HG03342 (cell line): Measurements from ENCODE around the gene FAM210B.
"Not testable (repeated sequence)": the region's sequence is repeated elsewhere in the genome, so short reads cannot be mapped to it uniquely, and the experiment has no call there.

ENCODE experiments used
- ATAC-seq: cut with Tn5 transposase; IDR thresholded peaks from one replicate; pipeline ENCODE4 v1.9.1; 2021; ENCODE audit warnings: mild to moderate bottlenecking, moderate library complexity; ENCODE audit not compliant: unreplicated experiment

Gene FAM210B

DNA sequence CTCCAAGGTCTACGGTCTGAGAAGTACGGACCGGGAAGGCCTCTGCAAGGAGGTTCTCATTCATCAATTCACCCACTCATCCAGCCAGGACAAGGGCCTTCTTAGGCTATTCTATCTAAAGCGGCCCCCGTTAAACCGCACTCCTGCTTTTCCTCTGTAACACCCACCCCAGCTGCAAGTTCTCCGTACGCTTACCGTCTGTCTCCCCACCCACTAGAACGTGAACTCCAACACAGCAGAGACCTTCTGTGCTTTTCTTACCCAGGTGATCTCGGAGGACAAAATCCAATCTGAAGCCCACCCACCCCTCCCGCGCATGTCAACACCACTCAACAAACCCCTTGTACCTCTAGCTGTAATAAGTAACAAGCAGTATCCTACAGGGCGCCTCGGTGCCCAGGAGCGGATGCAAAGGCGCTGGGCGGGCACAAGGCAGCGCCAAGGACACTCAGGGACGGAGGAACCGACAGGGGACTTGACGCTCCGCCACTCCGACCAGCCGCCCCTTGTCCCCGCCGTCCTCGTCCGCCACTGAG is 32.9 kb downstream of the FAM210B start:
- ATAC-seq, result peak; percentile 28

GRCh38 chr20:56392132-56392880 is 33.5 kb downstream of the FAM210B start, which contains the start of the genes AURKA and CSTF1:
AURKA (minus strand) TSS chr20:56392215; CDS start chr20:56388197, 4,018 bp downstream.
CSTF1 (plus strand) TSS chr20:56392645; CDS start chr20:56395553, 2,908 bp downstream.
- peak; percentile 92 for ATAC-seq

GRCh38 chr20:56392881-56393482 is 34.2 kb downstream of the FAM210B start:
- no peak for ATAC-seq

DNA sequence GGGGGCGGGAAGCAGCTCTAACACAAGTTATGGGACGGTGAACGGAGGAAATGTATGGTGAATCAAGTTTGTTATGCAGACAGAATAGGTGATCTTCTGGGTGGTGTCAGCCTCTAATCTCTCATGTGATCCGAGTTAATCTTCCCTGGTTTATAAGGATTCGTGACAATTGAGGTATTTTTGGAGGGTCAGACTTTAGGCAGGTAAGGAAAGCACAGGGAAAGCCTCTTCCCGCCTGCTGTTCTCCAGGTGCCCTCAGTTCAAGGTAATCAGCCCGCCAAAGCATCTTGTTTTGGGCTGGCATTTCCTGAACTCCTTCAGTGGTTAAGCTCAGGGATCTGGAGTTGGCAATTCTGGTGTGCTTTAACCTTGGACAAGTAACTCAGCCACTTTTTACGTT is 34.9 kb downstream of the FAM210B start:
- no peak for ATAC-seq

GRCh38 chr20:56395166-56395565 is 36.4 kb downstream of the FAM210B start:
- ATAC-seq, result no peak

DNA sequence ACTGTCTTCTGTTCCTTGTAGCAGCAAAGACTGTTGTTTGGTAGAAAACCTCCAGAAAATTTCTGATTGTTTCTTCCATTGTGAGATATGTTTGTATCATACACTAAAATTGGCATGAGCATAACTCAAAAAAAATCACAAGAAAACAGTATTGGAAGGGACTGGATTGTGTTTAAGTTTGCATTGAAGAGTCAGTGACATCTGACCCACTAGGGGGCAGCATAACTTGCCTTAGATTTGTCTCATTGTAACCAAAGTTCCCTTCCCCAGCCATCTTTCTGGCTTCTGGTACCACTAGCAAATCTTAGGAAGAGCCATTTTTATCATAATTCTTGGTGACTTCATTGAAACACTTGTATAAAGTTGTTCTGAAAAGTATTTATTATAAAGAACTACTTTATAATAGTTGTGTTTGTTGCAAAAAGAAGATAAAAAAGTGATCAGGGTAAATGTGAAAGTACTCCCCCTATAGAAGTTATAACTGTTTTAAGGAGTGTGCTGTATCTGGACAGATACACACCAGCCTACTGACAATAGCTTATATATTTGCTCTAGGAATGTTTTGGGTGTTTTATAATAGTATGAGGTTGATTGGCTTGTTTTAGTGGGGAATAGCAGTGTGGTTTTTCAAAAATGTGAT is 41.3 kb downstream of the FAM210B start:
- ATAC-seq, result no peak

DNA sequence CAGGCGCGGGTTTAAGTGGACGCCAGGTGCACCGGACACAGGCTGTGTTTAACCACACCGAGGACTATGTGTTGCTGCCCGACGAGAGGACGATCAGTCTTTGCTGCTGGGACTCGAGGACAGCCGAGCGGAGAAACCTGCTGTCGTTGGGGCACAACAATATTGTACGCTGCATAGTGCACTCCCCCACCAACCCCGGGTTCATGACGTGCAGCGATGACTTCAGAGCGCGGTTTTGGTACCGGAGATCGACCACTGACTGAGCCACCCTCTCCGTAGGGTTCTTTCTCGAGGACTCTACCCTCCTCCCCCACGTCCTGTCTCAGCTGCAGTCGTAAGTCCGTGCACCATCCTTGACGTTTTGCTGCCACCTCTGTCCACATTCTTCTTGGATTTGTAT is 44.7 kb downstream of the FAM210B start:
- no peak for ATAC-seq

DNA sequence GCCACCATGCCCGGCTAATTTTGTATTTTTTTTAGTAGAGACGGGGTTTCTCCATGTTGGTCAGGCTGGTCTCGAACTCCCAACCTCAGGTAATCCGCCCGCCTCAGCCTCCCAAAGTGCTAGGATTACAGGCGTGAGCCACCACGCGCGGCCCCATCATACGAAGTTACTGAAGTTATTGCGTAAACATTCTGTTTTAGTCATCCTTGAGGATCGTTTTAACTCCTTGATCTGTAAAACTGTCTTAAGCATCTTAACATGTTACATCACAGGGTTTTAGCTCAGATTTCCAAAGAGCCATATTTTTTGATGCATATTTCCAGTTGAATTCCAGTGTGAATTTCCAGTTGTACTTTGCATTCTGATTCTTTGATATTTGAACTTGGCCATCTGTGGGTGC is 46.6 kb downstream of the FAM210B start:
- ATAC-seq, result not testable (repeated sequence)

GRCh38 chr20:56406910-56407309 is 48.1 kb downstream of the FAM210B start:
- no peak for ATAC-seq

DNA sequence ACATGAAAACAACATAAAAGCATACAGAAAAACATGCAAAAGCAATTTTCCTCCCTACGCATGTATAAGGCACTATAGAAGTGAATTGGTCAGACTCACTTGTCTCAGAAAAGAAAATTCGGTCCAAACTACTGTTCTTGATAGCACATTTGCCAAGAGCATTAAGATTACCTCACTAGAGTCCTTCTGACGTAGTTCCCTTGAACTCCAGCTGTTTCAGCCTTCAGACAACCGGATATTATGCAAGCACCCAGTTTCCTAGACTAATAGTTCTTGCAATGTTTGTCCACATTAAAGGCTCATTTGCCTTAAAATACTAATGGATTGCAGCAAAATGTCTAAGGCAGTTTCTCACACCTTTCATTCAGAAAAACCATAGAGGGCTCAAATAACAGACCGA is 50.7 kb downstream of the FAM210B start:
- ATAC-seq, result no peak

DNA sequence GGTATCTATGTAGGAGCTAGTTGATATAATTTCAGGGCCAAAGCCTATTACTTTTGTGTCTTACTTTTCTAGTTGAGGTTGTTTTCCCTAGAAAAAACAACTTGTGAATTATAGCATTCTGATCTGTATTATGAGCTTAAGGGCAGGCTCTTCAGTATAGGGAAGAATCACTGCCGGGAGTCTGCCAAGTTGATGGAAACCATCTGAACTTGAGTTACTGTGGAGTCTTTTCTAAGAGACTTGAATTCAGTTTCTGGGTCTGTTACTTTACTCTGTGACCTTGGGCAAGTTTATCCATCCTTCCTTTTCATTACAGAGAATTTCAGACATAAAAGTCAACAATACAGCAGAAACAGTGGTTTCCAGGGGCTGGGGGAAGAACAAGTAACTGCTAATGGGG is 51.2 kb downstream of the FAM210B start:
- no peak for ATAC-seq

GRCh38 chr20:56411287-56411686 is 52.5 kb downstream of the FAM210B start:
- ATAC-seq, result not testable (repeated sequence)

- ATAC-seq, result peak; percentile 81
Observed at GRCh38 chr20:56411759-56412472, 53.1 kb downstream of the FAM210B start, which contains the start of gene CASS4. CASS4 (plus strand) TSS chr20:56412260; CDS start chr20:56412459, 199 bp downstream.

DNA sequence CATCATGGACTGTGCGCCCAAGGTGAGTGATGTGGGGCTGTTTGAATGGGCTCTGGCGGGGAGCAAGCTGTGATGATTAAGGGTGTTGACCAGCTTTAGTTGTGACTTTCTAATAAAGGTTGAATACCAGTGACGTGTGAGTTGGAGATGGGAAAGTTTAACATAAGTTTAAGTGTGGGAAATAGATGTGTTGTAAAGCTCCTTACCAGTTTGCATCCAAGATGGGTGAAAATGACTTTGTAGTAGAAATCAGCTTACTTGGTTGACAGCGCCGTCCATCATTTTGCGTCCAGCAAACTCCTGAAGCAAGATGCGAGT is 53.7 kb downstream of the FAM210B start:
- no peak for ATAC-seq

DNA sequence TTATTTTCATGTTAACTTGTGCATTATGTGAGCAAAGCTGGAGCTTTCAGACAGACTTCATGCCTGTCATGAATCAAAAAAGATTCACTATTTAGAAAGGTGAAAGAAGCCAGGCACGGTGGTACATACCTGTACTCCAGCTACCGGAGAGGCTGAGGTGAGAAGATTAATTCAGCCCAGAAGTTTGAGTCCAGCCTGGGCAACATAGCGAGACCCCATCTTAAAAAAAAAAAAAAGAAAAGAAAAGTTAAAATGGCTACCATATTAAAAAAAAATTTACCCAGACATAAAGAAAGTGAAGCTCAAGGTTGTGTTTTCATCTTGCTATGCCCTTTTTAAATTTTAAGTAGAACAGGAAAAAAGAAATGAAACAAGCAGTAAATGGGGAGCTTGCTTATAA is 54.2 kb downstream of the FAM210B start:
- no peak for ATAC-seq

DNA sequence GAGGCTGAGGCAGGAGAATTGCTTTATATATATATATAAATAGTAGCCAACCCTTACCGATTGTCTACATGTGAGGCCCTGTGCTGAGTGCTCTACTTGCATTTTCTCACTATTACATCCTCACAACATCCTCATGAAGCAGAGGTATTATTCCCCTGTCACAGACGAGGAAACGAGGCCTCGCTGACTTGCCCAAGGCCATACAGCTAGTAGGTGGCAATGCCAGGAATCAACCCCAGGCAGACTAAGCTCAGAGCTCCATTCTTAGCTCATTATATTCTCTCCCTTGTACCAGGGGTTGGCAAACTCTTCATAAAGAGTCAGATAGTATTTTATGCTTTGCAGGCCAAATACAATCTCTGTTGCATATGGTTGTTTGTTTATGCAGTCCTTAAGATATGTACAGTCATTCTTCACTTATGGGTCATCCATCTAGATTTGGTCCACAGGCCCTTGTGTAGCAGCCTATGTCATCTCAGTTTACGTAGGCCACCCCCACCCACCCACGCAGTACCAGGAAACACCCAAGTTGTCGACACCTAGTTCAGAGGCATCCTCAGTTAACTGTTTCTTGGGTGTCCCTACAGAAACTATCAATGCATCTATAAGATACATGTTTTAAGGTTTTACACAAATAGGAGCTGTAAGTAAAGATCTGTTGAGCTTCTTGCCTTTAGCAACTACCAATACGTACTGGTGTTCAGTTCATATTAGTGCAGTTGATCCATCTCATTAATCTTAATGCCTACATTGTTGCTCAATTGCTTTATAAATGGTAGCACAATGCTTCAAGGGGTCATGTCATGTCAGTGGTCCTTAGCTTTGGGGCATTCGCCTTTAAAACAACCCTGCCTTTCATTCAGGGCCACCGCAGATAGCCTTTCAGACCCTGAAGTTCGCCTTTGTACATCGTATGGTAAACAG is 56.3 kb downstream of the FAM210B start:
- ATAC-seq, result no peak

GRCh38 chr20:56417402-56417801 is 58.6 kb downstream of the FAM210B start:
- ATAC-seq, result no peak

GRCh38 chr20:56417911-56418310 is 59.1 kb downstream of the FAM210B start:
- no peak for ATAC-seq
